SK-N-SH (cell line): ENCODE measurements around the gene FDX2. TPM values are rescaled to one million over a fixed set of nuclear protein-coding genes. Genes with fewer than 3 reads are reported as not detected.

Experiments
- CTCF ChIA-PET: fragments of 300-600, 350-600 bp; formaldehyde crosslinking; extraction: SDS; loops from one replicate; lab custom pipeline; 2021; lab: Yijun Ruan, JAX
- POLR2A ChIA-PET: fragments of 350-600 bp; sonication (Branson Sonifier 250); formaldehyde crosslinking; extraction: SDS; loops from one replicate; lab custom pipeline; 2020; ENCODE audit warnings: antibody characterized with exemption, inconsistent platforms; lab: Yijun Ruan, JAX
- DNase-seq: peaks from one replicate; pipeline ENCODE4 v3.0.0; 2012
- H2AFZ ChIP-seq: fragments of 200-600 bp; sonication (generic); 2 replicates; pipeline ENCODE4 v1.8.1; 2016; ENCODE audit warnings: antibody characterized with exemption, mild to moderate bottlenecking, low read depth
- H3F3A ChIP-seq: fragments of 200-600 bp; sonication (generic); replicated peaks from 2 replicates; pipeline ENCODE3; 2016; ENCODE audit warnings: antibody characterized with exemption, mild to moderate bottlenecking; ENCODE audit not compliant: insufficient read depth
- H3K27ac ChIP-seq, 2 experiments: fragments of 200-500 bp in 1 of 2; fragments of 200-600 bp in 1 of 2; sonication (Bioruptor generic) in 1 of 2; sonication (generic), shearing (Covaris generic) in 1 of 2; 2 replicates each; pipeline versions ENCODE4 v1.5.1 to v1.6.1; 2014 to 2016; ENCODE audit warnings: low read depth in 2 of 2, inconsistent platforms in 1 of 2, low read length in 1 of 2, mild to moderate bottlenecking in 1 of 2, mixed read lengths in 1 of 2
- H3K27me3 ChIP-seq: fragments of 200-600 bp; sonication (generic), shearing (Covaris generic); 2 replicates; pipeline ENCODE4 v1.6.1; 2016; ENCODE audit warnings: mixed run types; ENCODE audit not compliant: insufficient read depth
- H3K36me3 ChIP-seq, 2 experiments: fragments of 200-500 bp in 1 of 2; fragments of 200-600 bp in 1 of 2; sonication (Bioruptor generic) in 1 of 2; sonication (generic) in 1 of 2; replicated peaks in 1 of 2; 2 replicates each; pipeline versions ENCODE3 to v1.5.1; 2014 to 2016; ENCODE audit warnings: low read length in 1 of 2, mild to moderate bottlenecking in 1 of 2; ENCODE audit not compliant: insufficient read depth in 2 of 2, control insufficient read depth in 1 of 2
- H3K4me1 ChIP-seq, 2 experiments: fragments of 200-500 bp in 1 of 2; fragments of 200-600 bp in 1 of 2; sonication (Bioruptor generic) in 1 of 2; sonication (generic), shearing (Covaris generic) in 1 of 2; 2 replicates each; pipeline versions ENCODE4 v1.5.1 to v1.6.1; 2014 to 2016; ENCODE audit warnings: low read depth in 1 of 2, low read length in 1 of 2, mixed run types in 1 of 2; ENCODE audit not compliant: insufficient read depth in 2 of 2, control insufficient read depth in 1 of 2
- H3K4me2 ChIP-seq: fragments of 200-600 bp; sonication (generic), shearing (Covaris generic); 2 replicates; pipeline ENCODE4 v1.6.1; 2017; ENCODE audit warnings: mixed run types
- H3K4me3 ChIP-seq, 2 experiments: fragments of 200-500 bp in 1 of 2; fragments of 200-600 bp in 1 of 2; sonication (Bioruptor generic) in 1 of 2; sonication (generic), shearing (Covaris generic) in 1 of 2; 2 replicates each; pipeline versions ENCODE4 v1.5.1 to v1.8.1; 2014 to 2016; ENCODE audit warnings: low read depth in 2 of 2, inconsistent platforms in 1 of 2, low read length in 1 of 2, mild to moderate bottlenecking in 1 of 2, mixed read lengths in 1 of 2, moderate library complexity in 1 of 2
- H3K79me2 ChIP-seq: fragments of 200-600 bp; sonication (generic); 2 replicates; pipeline ENCODE4 v1.8.1; 2017; ENCODE audit warnings: mild to moderate bottlenecking; ENCODE audit not compliant: insufficient read depth
- H3K9ac ChIP-seq: fragments of 200-600 bp; sonication (generic); 2 replicates; pipeline ENCODE4 v1.6.1; 2017; ENCODE audit warnings: mixed run types
- H3K9me2 ChIP-seq: fragments of 200-600 bp; sonication (generic); 2 replicates; pipeline ENCODE4 v1.6.1; 2017; ENCODE audit warnings: mixed run types
- H3K9me3 ChIP-seq: fragments of 200-600 bp; sonication (generic); 2 replicates; pipeline ENCODE4 v1.6.1; 2017; ENCODE audit warnings: mixed run types, mild to moderate bottlenecking, moderate library complexity
- H4K20me1 ChIP-seq: fragments of 200-600 bp; sonication (generic); 2 replicates; pipeline ENCODE4 v1.6.1; 2017; ENCODE audit warnings: mild to moderate bottlenecking, mixed run types; ENCODE audit not compliant: insufficient read depth
- CHD2 ChIP-seq: fragments of 150-350 bp; IDR thresholded peaks from 2 replicates; pipeline ENCODE4 v1.6.1; 2018; ENCODE audit warnings: low read length; ENCODE audit not compliant: partially characterized antibody
- ELF1 ChIP-seq: IDR thresholded peaks from 2 replicates; pipeline ENCODE4 v1.4.0; 2012
- EZH2phosphoT487 ChIP-seq: fragments of 200-600 bp; sonication (generic); IDR thresholded peaks from 2 replicates; pipeline ENCODE4 v1.6.1; 2017; ENCODE audit warnings: low read depth, mixed run types, mild to moderate bottlenecking, antibody characterized with exemption, moderate library complexity, borderline replicate concordance
- FOSL2 ChIP-seq: IDR thresholded peaks from 2 replicates; pipeline ENCODE4 v1.4.0; 2012; ENCODE audit warnings: low read depth, mild to moderate bottlenecking, moderate library complexity, borderline replicate concordance
- FOXJ3 ChIP-seq: sonication (generic); formaldehyde crosslinking; IDR thresholded peaks from 2 replicates; pipeline ENCODE4 v1.5.1; 2020; ENCODE audit warnings: mild to moderate bottlenecking, missing genetic modification reagents
- GATA2 ChIP-seq: sonication (generic); formaldehyde crosslinking; IDR thresholded peaks from 2 replicates; pipeline ENCODE4 v1.5.0; 2020; ENCODE audit warnings: mild to moderate bottlenecking, missing genetic modification reagents
- MXI1 ChIP-seq: IDR thresholded peaks from 2 replicates; pipeline ENCODE4 v1.6.1; 2012; ENCODE audit warnings: mild to moderate bottlenecking, low read depth, low read length, improper control_type of control experiment
- NRF1 ChIP-seq: IDR thresholded peaks from 2 replicates; pipeline ENCODE4 v1.6.1; 2012; ENCODE audit warnings: low read depth, mild to moderate bottlenecking, low read length
- RAD21 ChIP-seq: IDR thresholded peaks from 2 replicates; pipeline ENCODE4 v1.6.1; 2012; ENCODE audit warnings: mild to moderate bottlenecking, low read length
- RCOR1 ChIP-seq: fragments of 150-350 bp; IDR thresholded peaks from 2 replicates; pipeline ENCODE4 v1.6.1; 2017; ENCODE audit warnings: antibody characterized with exemption, low read length
- SMC3 ChIP-seq: IDR thresholded peaks from 2 replicates; pipeline ENCODE4 v1.6.1; 2012; ENCODE audit warnings: low read depth, low read length, improper control_type of control experiment
- TAF1 ChIP-seq: IDR thresholded peaks from 2 replicates; pipeline ENCODE4 v1.6.1; 2012; ENCODE audit warnings: low read depth, mild to moderate bottlenecking, low read length, moderate library complexity, borderline replicate concordance
- TCF12 ChIP-seq: IDR thresholded peaks from 2 replicates; pipeline ENCODE4 v1.4.0; 2012
- TEAD4 ChIP-seq: IDR thresholded peaks from 2 replicates; pipeline ENCODE4 v1.4.0; 2012; ENCODE audit warnings: mild to moderate bottlenecking, borderline replicate concordance; ENCODE audit not compliant: insufficient read depth
- WGBS: methylation state at CpG from one replicate; pipeline ENCODE4 v1.1.6; 2017; ENCODE audit warnings: low lambda C conversion rate; 5-methylcytosine and 5-hydroxymethylcytosine counted together
- polyA plus RNA-seq, 3 experiments: library from polyadenylated mRNA; depleted of rRNA; stranded (reverse); fragments of >200 nt; gene quantifications; 2 replicates each; pipeline ENCODE4 v1.2.3, GENCODE V29; 2012
- TF ChIP-seq, protein P1 (sequence below): IDR thresholded peaks from 2 replicates; pipeline ENCODE4; 2012
- TF ChIP-seq, protein P2 (sequence below): fragments of 150-350 bp; IDR thresholded peaks from 2 replicates; pipeline ENCODE4 v1.6.1; 2017; ENCODE audit warnings: antibody characterized with exemption, low read length, low read depth, borderline replicate concordance
- TF ChIP-seq, protein P3 (sequence below): fragments of 150-350 bp; IDR thresholded peaks from 2 replicates; pipeline ENCODE4 v1.6.1; 2016; ENCODE audit warnings: mild to moderate bottlenecking, low read depth, low read length

FDX2 gene
- polyA plus RNA-seq, 1 of the 3 experiments (the other 2 are of a cell fraction), result 45.8 TPM

DNA sequence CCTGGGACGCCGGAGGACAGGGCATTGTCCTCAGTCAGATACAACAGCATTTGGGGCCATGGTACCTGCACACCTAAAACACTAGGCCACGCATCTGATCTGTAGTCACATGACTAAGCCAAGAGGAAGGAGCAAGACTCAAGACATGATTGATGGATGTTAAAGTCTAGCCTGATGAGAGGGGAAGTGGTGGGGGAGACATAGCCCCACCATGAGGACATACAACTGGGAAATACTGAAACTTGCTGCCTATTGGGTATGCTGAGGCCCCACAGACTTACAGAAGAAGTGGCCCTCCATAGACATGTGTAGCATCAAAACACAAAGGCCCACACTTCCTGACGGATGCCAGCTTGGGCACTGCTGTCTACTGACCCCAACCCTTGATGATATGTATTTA is 30.4 kb downstream of the FDX2 start (continued):
- TF ChIP-seq ELF1, result no peak
- TF ChIP-seq FOSL2, result no peak
- no peak for TF ChIP-seq CHD2
- no peak for TF ChIP-seq TAF1

DNA sequence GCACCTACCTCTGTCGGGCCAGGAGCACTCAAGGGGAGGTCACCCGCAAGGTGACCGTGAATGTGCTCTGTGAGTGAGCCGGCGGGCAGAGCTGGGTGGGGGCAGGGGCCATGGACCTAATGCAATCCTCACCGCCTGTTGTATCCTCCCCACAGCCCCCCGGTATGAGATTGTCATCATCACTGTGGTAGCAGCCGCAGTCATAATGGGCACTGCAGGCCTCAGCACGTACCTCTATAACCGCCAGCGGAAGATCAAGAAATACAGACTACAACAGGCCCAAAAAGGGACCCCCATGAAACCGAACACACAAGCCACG is 30.9 kb downstream of the FDX2 start:
- Histone ChIP-seq H3K4me3 (no peak overlapping the region), H3K36me3 (no peaks in the 10 kb centered on the region), H2AFZ (no peak overlapping the region), H3F3A (peaks cover 11% of the 10 kb centered on the region), H3K9me3 (no peaks in the 10 kb centered on the region), H4K20me1 (no peaks in the 10 kb centered on the region), H3K27me3 (no peaks in the 10 kb centered on the region; the same call in 1 of the 2 replicates), H3K9me2 (no peaks in the 10 kb centered on the region), H3K9ac (no peak overlapping the region), H3K4me2 (no peak overlapping the region), H3K79me2 (no peaks in the 10 kb centered on the region), H3K4me1 (peaks cover 0 to 10% of the 10 kb centered on the region in 2 experiments; a peak in 1 of 4 replicates), H3K27ac (no peak overlapping the region)
- no peak for DNase-seq
- no peak for TF ChIP-seq TAF1
- no peak for TF ChIP-seq TEAD4
- TF ChIP-seq NRF1, result no peak
- TF ChIP-seq GATA2 (CRISPR knock-in tag), result no peak
- ChIA-PET CTCF (interaction anchor here (0.8 to 7.4 kb wide), 4 partner anchors 16 to 415 kb away, joined by 3 to 65 read pairs (median 19); partner anchors contain the start of gene ICAM1), POLR2A (no interaction called here)
- 100% methylated on average over 6 of the region's 13 CpGs for WGBS

DNA sequence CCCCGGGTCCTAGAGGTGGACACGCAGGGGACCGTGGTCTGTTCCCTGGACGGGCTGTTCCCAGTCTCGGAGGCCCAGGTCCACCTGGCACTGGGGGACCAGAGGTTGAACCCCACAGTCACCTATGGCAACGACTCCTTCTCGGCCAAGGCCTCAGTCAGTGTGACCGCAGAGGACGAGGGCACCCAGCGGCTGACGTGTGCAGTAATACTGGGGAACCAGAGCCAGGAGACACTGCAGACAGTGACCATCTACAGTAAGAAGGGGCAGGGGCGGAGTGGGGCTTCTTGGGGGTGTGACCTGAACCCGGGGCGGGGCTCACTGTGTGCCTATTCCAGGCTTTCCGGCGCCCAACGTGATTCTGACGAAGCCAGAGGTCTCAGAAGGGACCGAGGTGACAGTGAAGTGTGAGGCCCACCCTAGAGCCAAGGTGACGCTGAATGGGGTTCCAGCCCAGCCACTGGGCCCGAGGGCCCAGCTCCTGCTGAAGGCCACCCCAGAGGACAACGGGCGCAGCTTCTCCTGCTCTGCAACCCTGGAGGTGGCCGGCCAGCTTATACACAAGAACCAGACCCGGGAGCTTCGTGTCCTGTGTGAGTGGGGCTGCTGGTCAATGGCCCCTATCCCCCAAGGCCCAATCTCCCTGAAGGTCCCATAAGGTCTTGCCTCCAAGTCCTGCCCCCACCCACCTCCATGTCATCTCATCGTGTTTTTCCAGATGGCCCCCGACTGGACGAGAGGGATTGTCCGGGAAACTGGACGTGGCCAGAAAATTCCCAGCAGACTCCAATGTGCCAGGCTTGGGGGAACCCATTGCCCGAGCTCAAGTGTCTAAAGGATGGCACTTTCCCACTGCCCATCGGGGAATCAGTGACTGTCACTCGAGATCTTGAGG is 31.5 kb downstream of the FDX2 start:
- Histone ChIP-seq H3K4me2 (no peak overlapping the region), H3K27me3 (no peaks in the 10 kb centered on the region; the same call in 1 of the 2 replicates), H3K9me2 (no peaks in the 10 kb centered on the region), H2AFZ (no peak overlapping the region), H3K4me1 (peaks cover 0 to 7% of the 10 kb centered on the region in 2 experiments; a peak in 1 of 4 replicates), H3K27ac (no peak overlapping the region), H3K36me3 (no peaks in the 10 kb centered on the region), H3F3A (peaks cover 11% of the 10 kb centered on the region), H4K20me1 (no peaks in the 10 kb centered on the region), H3K9me3 (no peaks in the 10 kb centered on the region), H3K79me2 (no peaks in the 10 kb centered on the region), H3K9ac (no peak overlapping the region), H3K4me3 (no peak overlapping the region)
- CTCF ChIA-PET, result interaction anchor here (0.8 to 7.4 kb wide), 4 partner anchors 15 to 416 kb away, joined by 3 to 65 read pairs (median 5); partner anchors contain the start of gene ICAM1
- POLR2A ChIA-PET, result interaction anchor here (1.3 kb wide), 1 partner anchor 7 kb away, joined by 3 read pairs; no protein-coding TSS in a partner anchor
- 91% methylated on average over 24 of the region's 34 CpGs for WGBS
- DNase-seq, result no peak
- no peak for TF ChIP-seq GATA2 (CRISPR knock-in tag)
- TF ChIP-seq RAD21, result no peak
- no peak for TF ChIP-seq FOXJ3 (CRISPR knock-in tag)
- no peak for TF ChIP-seq TCF12
- TF ChIP-seq EZH2phosphoT487, result no peak
- no peak for TF ChIP-seq RCOR1
- TF ChIP-seq, protein P1, sequence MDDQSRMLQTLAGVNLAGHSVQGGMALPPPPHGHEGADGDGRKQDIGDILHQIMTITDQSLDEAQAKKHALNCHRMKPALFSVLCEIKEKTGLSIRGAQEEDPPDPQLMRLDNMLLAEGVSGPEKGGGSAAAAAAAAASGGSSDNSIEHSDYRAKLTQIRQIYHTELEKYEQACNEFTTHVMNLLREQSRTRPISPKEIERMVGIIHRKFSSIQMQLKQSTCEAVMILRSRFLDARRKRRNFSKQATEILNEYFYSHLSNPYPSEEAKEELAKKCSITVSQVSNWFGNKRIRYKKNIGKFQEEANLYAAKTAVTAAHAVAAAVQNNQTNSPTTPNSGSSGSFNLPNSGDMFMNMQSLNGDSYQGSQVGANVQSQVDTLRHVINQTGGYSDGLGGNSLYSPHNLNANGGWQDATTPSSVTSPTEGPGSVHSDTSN, result no peak
- TF ChIP-seq SMC3, result no peak
- TF ChIP-seq, protein P2, sequence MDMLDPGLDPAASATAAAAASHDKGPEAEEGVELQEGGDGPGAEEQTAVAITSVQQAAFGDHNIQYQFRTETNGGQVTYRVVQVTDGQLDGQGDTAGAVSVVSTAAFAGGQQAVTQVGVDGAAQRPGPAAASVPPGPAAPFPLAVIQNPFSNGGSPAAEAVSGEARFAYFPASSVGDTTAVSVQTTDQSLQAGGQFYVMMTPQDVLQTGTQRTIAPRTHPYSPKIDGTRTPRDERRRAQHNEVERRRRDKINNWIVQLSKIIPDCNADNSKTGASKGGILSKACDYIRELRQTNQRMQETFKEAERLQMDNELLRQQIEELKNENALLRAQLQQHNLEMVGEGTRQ, result no peak
- TF ChIP-seq TEAD4, result no peak
- TF ChIP-seq, protein P3, sequence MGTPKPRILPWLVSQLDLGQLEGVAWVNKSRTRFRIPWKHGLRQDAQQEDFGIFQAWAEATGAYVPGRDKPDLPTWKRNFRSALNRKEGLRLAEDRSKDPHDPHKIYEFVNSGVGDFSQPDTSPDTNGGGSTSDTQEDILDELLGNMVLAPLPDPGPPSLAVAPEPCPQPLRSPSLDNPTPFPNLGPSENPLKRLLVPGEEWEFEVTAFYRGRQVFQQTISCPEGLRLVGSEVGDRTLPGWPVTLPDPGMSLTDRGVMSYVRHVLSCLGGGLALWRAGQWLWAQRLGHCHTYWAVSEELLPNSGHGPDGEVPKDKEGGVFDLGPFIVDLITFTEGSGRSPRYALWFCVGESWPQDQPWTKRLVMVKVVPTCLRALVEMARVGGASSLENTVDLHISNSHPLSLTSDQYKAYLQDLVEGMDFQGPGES, result no peak
- TF ChIP-seq MXI1, result no peak
